ENCODE results near the gene CRLF3. TPM values are rescaled to one million over a fixed set of nuclear protein-coding genes. Genes with fewer than 3 reads are reported as not detected.
"Not testable (repeated sequence)": the region's sequence is repeated elsewhere in the genome, so short reads cannot be mapped to it uniquely, and the experiment has no call there.

CRLF3 gene
- 6.8 and 6.9 TPM in 2 replicates for total RNA-seq (2014; rRNA removed; shearing (Covaris generic))

GRCh38 chr17:30824356-30825145 lies at the start of gene CRLF3:
Gene CRLF3, minus strand, starts transcription at chr17:30824692. Its CDS starts 41 bp downstream, at chr17:30824651.
- peak; percentile 93 for DNase-seq (ENCODE audit: low spot score)

GRCh38 chr17:30869005-30869404 lies 44.5 kb upstream of the CRLF3 start:
- no peak for DNase-seq (ENCODE audit: low spot score)

- DNase-seq (ENCODE audit: low spot score), result no peak
These were observed 40.1 kb upstream of the CRLF3 start for GRCh38 chr17:30864636-30865035.

- DNase-seq (ENCODE audit: low spot score), result no peak
These were observed 34.2 kb upstream of the CRLF3 start for GRCh38 chr17:30858556-30859250.

GRCh38 chr17:30854146-30854545 lies 29.7 kb upstream of the CRLF3 start:
- no peak for DNase-seq (ENCODE audit: low spot score)

- DNase-seq (ENCODE audit: low spot score), result no peak
These were observed 23.5 kb upstream of the CRLF3 start for GRCh38 chr17:30848021-30848420.

- DNase-seq (ENCODE audit: low spot score), result no peak
These were observed 16.3 kb upstream of the CRLF3 start for GRCh38 chr17:30840771-30841170.

GRCh38 chr17:30838202-30838807 lies 13.8 kb upstream of the CRLF3 start:
- no peak for DNase-seq (ENCODE audit: low spot score)

GRCh38 chr17:30832438-30833124 lies 8.1 kb upstream of the CRLF3 start:
- DNase-seq (ENCODE audit: low spot score), result peak; percentile 42

GRCh38 chr17:30831663-30832437 lies 7.4 kb upstream of the CRLF3 start, which contains the start of gene ATAD5:
Gene ATAD5, plus strand, starts transcription at chr17:30831966. Its CDS starts 382 bp downstream, at chr17:30832348.
- peak; percentile 89 for DNase-seq (ENCODE audit: low spot score)

GRCh38 chr17:30831257-30831656 lies 6.8 kb upstream of the CRLF3 start:
- peak; percentile 35 for DNase-seq (ENCODE audit: low spot score)

- DNase-seq (ENCODE audit: low spot score), result no peak
These were observed 4.5 kb upstream of the CRLF3 start for GRCh38 chr17:30829022-30829421.

- DNase-seq (ENCODE audit: low spot score), result no peak
These were observed 2.6 kb upstream of the CRLF3 start for GRCh38 chr17:30827082-30827481.

GRCh38 chr17:30824002-30824355 lies 513 bp downstream of the CRLF3 start:
- no peak for DNase-seq (ENCODE audit: low spot score)

GRCh38 chr17:30823421-30823820 lies 1.1 kb downstream of the CRLF3 start:
- no peak for DNase-seq (ENCODE audit: low spot score)

GRCh38 chr17:30822919-30823318 lies 1.6 kb downstream of the CRLF3 start:
- not testable (repeated sequence) for DNase-seq (ENCODE audit: low spot score)

- no peak for DNase-seq (ENCODE audit: low spot score)
These were observed 2.4 kb downstream of the CRLF3 start for GRCh38 chr17:30821871-30822723.

GRCh38 chr17:30819971-30820705 lies 4.4 kb downstream of the CRLF3 start:
- DNase-seq (ENCODE audit: low spot score), result no peak

GRCh38 chr17:30816165-30816564 lies 8.3 kb downstream of the CRLF3 start:
- no peak for DNase-seq (ENCODE audit: low spot score)
